ENCODE measurements around the gene ERVMER34-1.

DNA sequence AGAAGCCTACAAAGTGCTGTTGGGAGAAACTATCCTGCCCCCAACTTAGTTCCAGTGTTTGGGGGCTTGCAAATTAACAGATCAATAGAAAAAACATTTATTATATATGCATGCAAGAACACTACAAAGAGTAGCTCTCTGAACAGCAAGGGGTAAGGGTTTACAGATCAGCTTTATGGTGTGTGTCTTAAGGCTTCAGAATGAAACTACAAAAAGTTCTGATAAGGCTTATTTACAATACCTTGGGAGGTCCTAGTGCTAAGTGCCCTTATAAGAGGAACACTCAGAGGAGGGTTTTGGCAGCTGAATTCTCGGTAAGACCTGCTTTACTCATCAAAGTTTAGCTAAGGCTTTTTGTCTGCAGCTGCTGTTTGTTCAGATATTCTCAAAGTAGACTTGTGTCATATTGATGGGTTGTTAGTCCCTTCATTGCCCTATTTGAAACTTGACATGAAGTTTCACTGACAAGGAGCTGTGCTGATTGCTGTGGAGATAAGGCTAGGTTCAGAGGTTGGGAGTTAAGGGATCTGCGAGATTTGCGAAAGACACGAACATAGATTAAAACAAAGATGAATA lies 7.7 kb downstream of the ERVMER34-1 start:
- TF ChIP-seq, protein P1, sequence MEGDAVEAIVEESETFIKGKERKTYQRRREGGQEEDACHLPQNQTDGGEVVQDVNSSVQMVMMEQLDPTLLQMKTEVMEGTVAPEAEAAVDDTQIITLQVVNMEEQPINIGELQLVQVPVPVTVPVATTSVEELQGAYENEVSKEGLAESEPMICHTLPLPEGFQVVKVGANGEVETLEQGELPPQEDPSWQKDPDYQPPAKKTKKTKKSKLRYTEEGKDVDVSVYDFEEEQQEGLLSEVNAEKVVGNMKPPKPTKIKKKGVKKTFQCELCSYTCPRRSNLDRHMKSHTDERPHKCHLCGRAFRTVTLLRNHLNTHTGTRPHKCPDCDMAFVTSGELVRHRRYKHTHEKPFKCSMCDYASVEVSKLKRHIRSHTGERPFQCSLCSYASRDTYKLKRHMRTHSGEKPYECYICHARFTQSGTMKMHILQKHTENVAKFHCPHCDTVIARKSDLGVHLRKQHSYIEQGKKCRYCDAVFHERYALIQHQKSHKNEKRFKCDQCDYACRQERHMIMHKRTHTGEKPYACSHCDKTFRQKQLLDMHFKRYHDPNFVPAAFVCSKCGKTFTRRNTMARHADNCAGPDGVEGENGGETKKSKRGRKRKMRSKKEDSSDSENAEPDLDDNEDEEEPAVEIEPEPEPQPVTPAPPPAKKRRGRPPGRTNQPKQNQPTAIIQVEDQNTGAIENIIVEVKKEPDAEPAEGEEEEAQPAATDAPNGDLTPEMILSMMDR (IDR thresholded peaks at IDR 0.05): no peak
- TF ChIP-seq, protein P2, sequence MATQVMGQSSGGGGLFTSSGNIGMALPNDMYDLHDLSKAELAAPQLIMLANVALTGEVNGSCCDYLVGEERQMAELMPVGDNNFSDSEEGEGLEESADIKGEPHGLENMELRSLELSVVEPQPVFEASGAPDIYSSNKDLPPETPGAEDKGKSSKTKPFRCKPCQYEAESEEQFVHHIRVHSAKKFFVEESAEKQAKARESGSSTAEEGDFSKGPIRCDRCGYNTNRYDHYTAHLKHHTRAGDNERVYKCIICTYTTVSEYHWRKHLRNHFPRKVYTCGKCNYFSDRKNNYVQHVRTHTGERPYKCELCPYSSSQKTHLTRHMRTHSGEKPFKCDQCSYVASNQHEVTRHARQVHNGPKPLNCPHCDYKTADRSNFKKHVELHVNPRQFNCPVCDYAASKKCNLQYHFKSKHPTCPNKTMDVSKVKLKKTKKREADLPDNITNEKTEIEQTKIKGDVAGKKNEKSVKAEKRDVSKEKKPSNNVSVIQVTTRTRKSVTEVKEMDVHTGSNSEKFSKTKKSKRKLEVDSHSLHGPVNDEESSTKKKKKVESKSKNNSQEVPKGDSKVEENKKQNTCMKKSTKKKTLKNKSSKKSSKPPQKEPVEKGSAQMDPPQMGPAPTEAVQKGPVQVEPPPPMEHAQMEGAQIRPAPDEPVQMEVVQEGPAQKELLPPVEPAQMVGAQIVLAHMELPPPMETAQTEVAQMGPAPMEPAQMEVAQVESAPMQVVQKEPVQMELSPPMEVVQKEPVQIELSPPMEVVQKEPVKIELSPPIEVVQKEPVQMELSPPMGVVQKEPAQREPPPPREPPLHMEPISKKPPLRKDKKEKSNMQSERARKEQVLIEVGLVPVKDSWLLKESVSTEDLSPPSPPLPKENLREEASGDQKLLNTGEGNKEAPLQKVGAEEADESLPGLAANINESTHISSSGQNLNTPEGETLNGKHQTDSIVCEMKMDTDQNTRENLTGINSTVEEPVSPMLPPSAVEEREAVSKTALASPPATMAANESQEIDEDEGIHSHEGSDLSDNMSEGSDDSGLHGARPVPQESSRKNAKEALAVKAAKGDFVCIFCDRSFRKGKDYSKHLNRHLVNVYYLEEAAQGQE (IDR thresholded peaks at IDR 0.05; ENCODE audit: insufficient read depth in 1 of 2, low read depth in 2 of 2, low read length in 1 of 2): no peak
- TF ChIP-seq SIN3A (IDR thresholded peaks at IDR 0.05; ENCODE audit: borderline replicate concordance, insufficient read depth, low read depth, low read length) (no peak), POLR2AphosphoS5 (IDR thresholded peaks at IDR 0.05; ENCODE audit: low read depth, low read length) (no peak), TCF7L2 (IDR thresholded peaks at IDR 0.05; ENCODE audit: low read depth, low read length) (no peak)

Measured in Panc1 (cell line).